Activated T-cell treated with anti-CD3 and anti-CD28 coated beads, Interleukin-2, amount 50 U/mL, for 72 hours (primary cell): ENCODE measurements around the gene ACER1. TPM values are rescaled to one million over a fixed set of nuclear protein-coding genes. Genes with fewer than 3 reads are reported as not detected.

ENCODE experiments used
- ATAC-seq, 2 donors: fragments of 150-1000 bp; cut with Tn5 transposase; replicated peaks in 1 of 2; 2 replicates each; pipeline ENCODE4 v1.10.0; 2021; ENCODE audit warnings: moderate library complexity in 2 of 2, mild to moderate bottlenecking in 1 of 2
- DNase-seq, 2 donors: peaks; one replicate each; pipeline ENCODE4 v3.0.0; 2021 to 2022; ENCODE audit warnings: mixed read lengths in 1 of 2
- H3K27ac Mint-ChIP-seq: one replicate; pipeline ENCODE4 v1.8.0; 2022; ENCODE audit warnings: mild to moderate bottlenecking, moderate library complexity, mixed read lengths
- H3K27me3 Mint-ChIP-seq: one replicate; pipeline ENCODE4 v1.8.0; 2022; ENCODE audit warnings: low read depth, mixed read lengths
- H3K36me3 Mint-ChIP-seq, 2 donors: one replicate each; pipeline ENCODE4 v1.8.0; 2022; ENCODE audit warnings: mixed read lengths in 2 of 2, mild to moderate bottlenecking in 1 of 2; ENCODE audit not compliant: insufficient read depth in 2 of 2
- H3K4me1 Mint-ChIP-seq: one replicate; pipeline ENCODE4 v1.8.0; 2022; ENCODE audit warnings: low read depth, mixed read lengths
- H3K4me3 Mint-ChIP-seq, 2 donors: one replicate each; pipeline ENCODE4 v1.8.0; 2022; ENCODE audit warnings: mild to moderate bottlenecking in 2 of 2, mixed read lengths in 2 of 2, moderate library complexity in 2 of 2
- H3K9me3 Mint-ChIP-seq, 2 donors: one replicate each; pipeline ENCODE4 v1.8.0; 2022; ENCODE audit warnings: mixed read lengths in 2 of 2
- total RNA-seq, 2 donors: library from RNA; stranded (reverse); gene quantifications; one replicate each; pipeline ENCODE4 v1.2.3, GENCODE V29; 2022

The ACER1 gene
- total RNA-seq, 2 donors from 2014 or later, result 0.34 TPM; not detected in 1

GRCh38 chr19:6267552-6268381, 65.6 kb downstream of the ACER1 start:
- H3K36me3 Mint-ChIP-seq, result peaks cover 3 to 17% of the 10 kb centered on the region in 2 donors
- peaks cover 10% of the 10 kb centered on the region for H3K4me1 Mint-ChIP-seq
- no peak for ATAC-seq
- DNase-seq, result no peak
- no peaks in the 10 kb centered on the region for H3K27me3 Mint-ChIP-seq
- H3K4me3 Mint-ChIP-seq, result no peak overlapping the region
- no peaks in the 10 kb centered on the region for H3K9me3 Mint-ChIP-seq
- peak overlapping the region; percentile 74 for H3K27ac Mint-ChIP-seq

GRCh38 chr19:6264803-6265202, 68.6 kb downstream of the ACER1 start:
- Mint-ChIP-seq H3K4me3 (no peak overlapping the region), H3K27ac (no peak overlapping the region), H3K4me1 (peaks cover 5% of the 10 kb centered on the region), H3K27me3 (no peaks in the 10 kb centered on the region), H3K9me3 (no peaks in the 10 kb centered on the region), H3K36me3 (peaks cover 0 to 15% of the 10 kb centered on the region in 2 donors)
- no peak for ATAC-seq
- DNase-seq, result no peak

- Mint-ChIP-seq H3K27me3 (no peaks in the 10 kb centered on the region), H3K4me3 (no peak overlapping the region), H3K9me3 (no peaks in the 10 kb centered on the region), H3K4me1 (peaks cover 5% of the 10 kb centered on the region), H3K36me3 (peaks cover 0 to 16% of the 10 kb centered on the region in 2 donors), H3K27ac (no peak overlapping the region)
- ATAC-seq, result no peak
- no peak for DNase-seq
Observed at GRCh38 chr19:6263735-6264444, 69.5 kb downstream of the ACER1 start.

DNA sequence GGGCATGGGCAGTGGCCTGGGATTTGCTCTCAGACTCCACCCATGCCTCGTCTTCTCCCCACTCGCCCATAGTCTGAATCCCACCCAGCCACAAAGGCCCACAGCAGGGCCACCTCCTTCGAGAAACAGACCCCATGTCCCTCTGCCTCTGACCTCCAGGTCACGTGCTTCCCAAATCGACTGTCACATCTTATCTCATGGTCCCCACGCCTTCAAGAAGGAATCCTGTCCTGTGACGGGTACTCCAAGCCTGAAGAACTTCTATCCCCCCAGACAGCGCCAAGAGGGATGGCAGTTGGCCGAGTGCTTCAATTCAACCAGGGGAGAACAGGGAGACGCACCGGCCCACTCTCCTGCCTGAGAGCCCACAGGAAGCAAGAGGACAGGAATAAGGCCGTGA, 70.1 kb downstream of the ACER1 start:
- peaks cover 0 to 16% of the 10 kb centered on the region in 2 donors for H3K36me3 Mint-ChIP-seq

DNA sequence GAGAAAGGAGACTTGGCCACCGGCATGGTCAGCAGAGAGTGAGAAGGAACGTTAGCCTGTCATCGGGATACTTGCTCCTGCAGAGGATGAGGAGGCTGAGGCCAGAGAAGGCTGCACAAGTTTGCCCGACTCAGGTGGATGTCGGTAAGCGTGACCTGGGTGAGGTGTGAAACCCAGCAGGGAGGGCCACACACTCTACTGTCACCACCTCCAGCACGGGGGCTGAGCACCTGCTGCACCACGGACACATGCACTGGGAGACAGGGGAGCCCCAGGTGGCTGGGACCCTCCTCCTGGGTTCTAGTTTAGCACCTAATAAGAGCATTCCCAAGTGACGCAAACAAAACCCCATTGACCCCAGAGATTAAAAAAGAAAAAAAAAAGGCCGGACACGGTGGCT, 70.9 kb downstream of the ACER1 start:
- Mint-ChIP-seq H3K36me3 (peaks cover 0 to 14% of the 10 kb centered on the region in 2 donors), H3K27me3 (no peaks in the 10 kb centered on the region), H3K4me3 (no peak overlapping the region), H3K9me3 (no peaks in the 10 kb centered on the region), H3K27ac (no peak overlapping the region), H3K4me1 (peaks cover 5% of the 10 kb centered on the region)
- ATAC-seq (no peak), DNase-seq (no peak)

More for the DNA sequence above, 70.1 kb downstream of the ACER1 start:
- Mint-ChIP-seq H3K4me1 (peaks cover 5% of the 10 kb centered on the region), H3K27ac (no peak overlapping the region), H3K4me3 (no peak overlapping the region), H3K27me3 (no peaks in the 10 kb centered on the region), H3K9me3 (no peaks in the 10 kb centered on the region)
- DNase-seq (no peak), ATAC-seq (no peak)

GRCh38 chr19:6261883-6262282, 71.5 kb downstream of the ACER1 start:
- Mint-ChIP-seq H3K27ac (no peak overlapping the region), H3K4me3 (no peak overlapping the region), H3K36me3 (peaks cover 0 to 17% of the 10 kb centered on the region in 2 donors), H3K27me3 (no peaks in the 10 kb centered on the region), H3K4me1 (peaks cover 8% of the 10 kb centered on the region), H3K9me3 (no peaks in the 10 kb centered on the region)
- DNase-seq, result no peak
- ATAC-seq, result no peak

DNA sequence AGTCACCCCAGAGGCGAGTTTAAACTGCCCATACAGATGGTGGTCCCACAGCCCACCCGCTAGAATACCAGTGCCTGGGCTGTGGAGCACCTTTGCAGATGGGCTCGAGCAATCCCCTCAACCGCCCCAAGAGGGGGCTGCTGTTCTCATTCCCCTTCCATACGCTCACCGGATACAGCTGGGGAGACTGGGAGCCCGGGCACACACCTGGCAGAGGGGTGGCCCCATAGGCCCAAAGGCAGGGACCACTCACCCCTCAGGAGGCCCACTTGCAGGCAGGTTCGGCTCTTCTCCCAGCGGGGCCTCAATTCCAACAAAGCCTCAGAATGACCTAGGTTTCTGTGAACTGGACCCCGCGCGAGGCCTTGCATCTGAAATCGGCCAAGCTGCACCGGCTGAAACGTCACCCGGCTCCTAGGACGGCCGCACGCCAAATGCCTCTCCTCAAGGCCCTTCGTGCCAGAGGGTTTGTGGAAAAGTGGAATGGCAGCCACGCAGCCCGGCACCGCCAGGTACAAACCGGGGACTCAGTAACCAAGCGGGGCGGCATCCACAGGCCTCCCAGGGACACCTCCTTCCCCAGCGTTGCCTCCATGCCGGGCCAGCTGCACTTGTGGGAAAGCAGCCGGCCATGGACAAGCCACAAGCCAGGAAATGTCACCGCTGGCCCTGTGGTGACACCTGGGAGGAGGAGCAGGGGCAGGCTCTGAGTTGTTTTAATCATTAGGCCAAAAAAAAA, 72.3 kb downstream of the ACER1 start:
- Mint-ChIP-seq H3K27ac (no peak overlapping the region), H3K9me3 (no peaks in the 10 kb centered on the region), H3K4me3 (no peak overlapping the region), H3K27me3 (no peaks in the 10 kb centered on the region), H3K4me1 (peaks cover 11% of the 10 kb centered on the region), H3K36me3 (peaks cover 0 to 17% of the 10 kb centered on the region in 2 donors)
- peak; percentile 38 to 40 for DNase-seq
- ATAC-seq, result peak; percentile 44 to 59

DNA sequence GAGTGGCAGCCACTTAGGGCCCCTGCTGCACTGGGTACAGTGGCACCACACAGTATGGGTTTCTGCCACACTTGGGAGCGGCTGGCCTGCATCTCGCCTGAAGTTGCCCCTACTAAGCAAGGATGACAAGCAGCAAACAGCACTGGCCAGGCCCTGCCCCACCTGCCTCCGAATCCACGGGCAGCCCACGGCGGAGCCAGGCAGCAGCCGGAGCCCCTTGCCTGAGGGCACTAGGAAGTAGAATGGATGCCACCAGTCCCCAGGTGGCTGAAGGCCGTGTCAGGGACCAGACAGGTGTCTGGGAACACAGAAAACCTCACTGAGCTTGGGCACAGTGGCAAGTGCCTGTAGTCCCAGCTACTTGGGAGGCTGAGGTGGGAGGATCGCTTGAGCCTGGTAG, 73.0 kb downstream of the ACER1 start:
- no peak overlapping the region for H3K27ac Mint-ChIP-seq
- H3K36me3 Mint-ChIP-seq, result peaks cover 0 to 16% of the 10 kb centered on the region in 2 donors
- H3K4me3 Mint-ChIP-seq, result no peak overlapping the region

GRCh38 chr19:6259312-6259861, 74.0 kb downstream of the ACER1 start:
- peaks cover 11% of the 10 kb centered on the region for H3K4me1 Mint-ChIP-seq
- H3K27ac Mint-ChIP-seq, result no peak overlapping the region
- no peaks in the 10 kb centered on the region for H3K9me3 Mint-ChIP-seq
- no peak overlapping the region for H3K4me3 Mint-ChIP-seq
- H3K36me3 Mint-ChIP-seq, result peaks cover 0 to 16% of the 10 kb centered on the region in 2 donors
- no peak for DNase-seq
- ATAC-seq, result no peak
- no peaks in the 10 kb centered on the region for H3K27me3 Mint-ChIP-seq

More for the DNA sequence above, 73.0 kb downstream of the ACER1 start:
- Mint-ChIP-seq H3K9me3 (no peaks in the 10 kb centered on the region), H3K4me1 (peaks cover 11% of the 10 kb centered on the region), H3K27me3 (no peaks in the 10 kb centered on the region)
- no peak for DNase-seq
- ATAC-seq, result no peak

DNA sequence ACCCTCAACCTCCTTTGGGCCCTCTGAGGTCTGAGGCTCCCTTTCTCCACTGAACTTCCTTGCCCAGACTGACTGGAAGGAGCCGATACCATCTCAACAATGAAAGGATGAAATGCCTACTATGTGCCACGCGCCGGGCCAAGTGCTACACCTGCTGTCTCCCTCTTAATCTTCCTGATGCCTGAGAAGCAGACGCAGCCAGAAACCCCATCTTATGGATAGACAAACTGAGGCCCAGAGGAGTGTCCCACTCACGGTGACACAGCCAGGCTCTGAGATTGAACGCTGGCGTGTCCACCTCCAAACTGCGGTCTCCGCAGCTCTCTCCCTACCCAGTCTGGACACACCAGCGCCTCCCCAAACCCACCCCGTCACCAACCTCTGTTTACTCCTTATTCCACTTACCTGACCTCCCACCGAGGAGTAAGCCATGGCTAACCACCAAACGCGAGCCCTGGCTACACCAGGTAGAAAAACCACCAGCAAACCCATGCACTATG, 74.5 kb downstream of the ACER1 start:
- ATAC-seq (no peak), DNase-seq (no peak)
- Mint-ChIP-seq H3K4me3 (no peak overlapping the region), H3K9me3 (no peaks in the 10 kb centered on the region), H3K4me1 (peaks cover 11% of the 10 kb centered on the region), H3K36me3 (peaks cover 0 to 14% of the 10 kb centered on the region in 2 donors), H3K27me3 (no peaks in the 10 kb centered on the region), H3K27ac (no peak overlapping the region)
